Adrenal gland (tissue), 12 donors: ENCODE results near the gene PLXNC1. TPM values are rescaled to one million over a fixed set of nuclear protein-coding genes. Genes with fewer than 3 reads are reported as not detected.

Source experiments
- DNase-seq, 7 donors: peaks; one replicate each; pipeline ENCODE4 v3.0.0-alpha.2; 2019 to 2020
- H3K27ac ChIP-seq, 5 donors: fragments of 200-600 bp; sonication (generic) in 4 of 5; 1 replicate in 3 of 5; 2 replicates in 2 of 5; pipeline versions ENCODE4 v1.5.1 to v1.8.0; 2016 to 2020; ENCODE audit warnings: mild to moderate bottlenecking in 1 of 5
- H3K27me3 ChIP-seq: fragments of 200-600 bp; 2 replicates; pipeline ENCODE4 v1.8.0; 2021
- H3K36me3 ChIP-seq, 2 donors: fragments of 200-600 bp; replicated peaks in 1 of 2; 1 replicate in 1 of 2; 2 replicates in 1 of 2; pipeline versions ENCODE4 v1.5.1 to v1.8.0; 2018 to 2022
- H3K4me1 ChIP-seq, 2 donors: fragments of 200-600 bp; replicated peaks in 1 of 2; 1 replicate in 1 of 2; 2 replicates in 1 of 2; pipeline versions ENCODE4 v1.5.1 to v1.8.0; 2018 to 2021
- H3K4me3 ChIP-seq, 4 donors: fragments of 200-600 bp; sonication (generic) in 3 of 4; one replicate each; pipeline ENCODE4 v1.5.1; 2016 to 2018
- H3K9me3 ChIP-seq, 3 donors: fragments of 200-600 bp; sonication (generic) in 1 of 3; replicated peaks in 1 of 3; 1 replicate in 2 of 3; 2 replicates in 1 of 3; pipeline versions ENCODE4 v1.5.1 to v1.8.0; 2016 to 2021
- CTCF ChIP-seq, 6 experiments: fragments of 450-650 bp in 4 of 6; fragments of 200-600 bp in 2 of 6; sonication (generic) in 1 of 6; IDR thresholded peaks; 1 replicate in 5 of 6; 2 replicates in 1 of 6; pipeline versions ENCODE4 v1.5.1 to v1.8.0; 2016 to 2021; ENCODE audit warnings: antibody characterized with exemption in 6 of 6, mild to moderate bottlenecking in 2 of 6, moderate library complexity in 1 of 6
- POLR2A ChIP-seq, 2 donors: fragments of 450-650 bp; IDR thresholded peaks; one replicate each; pipeline ENCODE4 v1.6.1; 2017; ENCODE audit warnings: antibody characterized with exemption in 2 of 2, mild to moderate bottlenecking in 2 of 2, moderate library complexity in 1 of 2
- WGBS, 4 donors: extraction: QIAGEN DNeasy Blood & Tissue Kit in 2 of 4; methylation state at CpG; one replicate each; pipeline versions ENCODE4 v1.1.5 to v1.1.7; 2013 to 2017; 5-methylcytosine and 5-hydroxymethylcytosine counted together
- intact Hi-C, 2 donors: fragments of 100-400 bp; cut with DNase I; formaldehyde crosslinking; loops; one replicate each; pipeline versions ENCODE4 v1.14.1 to v1.15.0; 2022 to 2023
- polyA plus RNA-seq, 3 donors: library from polyadenylated mRNA; stranded (reverse); fragments of 200-250 nt in 2 of 3; fragments of 350-450 nt in 1 of 3; fragmentation: Illumina TruSeq in 1 of 3; extraction: RNeasy Lipid Tissue Mini Kit (QIAGEN cat#74804) in 1 of 3; gene quantifications; one replicate each; pipeline ENCODE4 v1.2.3, GENCODE V29; 2013 to 2014
- total RNA-seq, 9 donors: library from RNA; depleted of rRNA in 4 of 9; stranded (reverse); fragments of >200 nt in 4 of 9; fragments of 120-200 nt in 1 of 9; fragmentation: NEBNext Ultra II Directional in 1 of 9; extraction: Animal tissue kit (Norgen Biotek cat#: 25700) in 1 of 9; gene quantifications; one replicate each; pipeline versions ENCODE4 v1.1.0 to v1.2.4, GENCODE V29; 2013 to 2023
- donor health status: healthy with polysubstance abuse.
- donor health status: Bipolar disorder and iron deficiency.
- donor health status: DM: yes; HTN: yes; CAD: no.
- donor health status: DM: no; HTN: no; CAD: no.
- donor health status: DM: no; HTN: no; CAD: no.
- donor health status: DM: yes; HTN: yes; CAD: no.

Gene PLXNC1
- total and polyA plus RNA-seq, 12 donors, result 2.5 to 23.4 (median 12.3) TPM

GRCh38 chr12:94178054-94178453 is 29.7 kb downstream of the PLXNC1 start:
- Histone ChIP-seq H3K27me3 (no peaks in the 10 kb centered on the region), H3K9me3 (no peaks in the 10 kb centered on the region), H3K36me3 (no peaks in the 10 kb centered on the region), H3K4me3 (no peak overlapping the region), H3K27ac (no peak overlapping the region), H3K4me1 (no peaks in the 10 kb centered on the region)
- no peak for TF ChIP-seq CTCF (IDR thresholded peaks at IDR 0.05)
- TF ChIP-seq POLR2A (IDR thresholded peaks at IDR 0.05), result no peak
- intact Hi-C loops, result no loop called here
- no peak for DNase-seq

GRCh38 chr12:94178882-94179281 is 30.5 kb downstream of the PLXNC1 start:
- Histone ChIP-seq H3K9me3 (no peaks in the 10 kb centered on the region), H3K27me3 (no peaks in the 10 kb centered on the region), H3K27ac (no peak overlapping the region), H3K36me3 (no peaks in the 10 kb centered on the region), H3K4me1 (no peaks in the 10 kb centered on the region), H3K4me3 (no peak overlapping the region)
- intact Hi-C loops, result no loop called here
- WGBS, 4 donors, result 79 to 95% (median 81%) methylated on average over 3 of the region's 3 CpGs
- no peak for DNase-seq
- no peak for TF ChIP-seq POLR2A (IDR thresholded peaks at IDR 0.05)
- TF ChIP-seq CTCF (IDR thresholded peaks at IDR 0.05), result no peak

GRCh38 chr12:94179723-94180122 is 31.3 kb downstream of the PLXNC1 start:
- TF ChIP-seq POLR2A (IDR thresholded peaks at IDR 0.05), result no peak
- no peak for TF ChIP-seq CTCF (IDR thresholded peaks at IDR 0.05)
- DNase-seq, result no peak
- H3K9me3 ChIP-seq, result no peaks in the 10 kb centered on the region
- H3K4me1 ChIP-seq, result no peaks in the 10 kb centered on the region
- H3K27me3 ChIP-seq, result no peaks in the 10 kb centered on the region
- intact Hi-C loops, result no loop called here
- H3K27ac ChIP-seq, result no peak overlapping the region
- H3K4me3 ChIP-seq, result no peak overlapping the region
- no peaks in the 10 kb centered on the region for H3K36me3 ChIP-seq
- 64 to 65% (median 65%) methylated on average over 3 of the region's 3 CpGs for WGBS, 4 donors

GRCh38 chr12:94180558-94181296 is 32.4 kb downstream of the PLXNC1 start:
- no peaks in the 10 kb centered on the region for H3K9me3 ChIP-seq
- intact Hi-C loops, result no loop called here
- H3K27me3 ChIP-seq, result no peaks in the 10 kb centered on the region
- TF ChIP-seq POLR2A (IDR thresholded peaks at IDR 0.05) (no peak), CTCF (IDR thresholded peaks at IDR 0.05) (no peak)
- 82 to 91% (median 88%) methylated on average over 6 of the region's 6 CpGs for WGBS, 4 donors
- DNase-seq, result peak in 1 of 7 donors; percentile 24
- no peak overlapping the region for H3K4me3 ChIP-seq
- H3K36me3 ChIP-seq, result no peaks in the 10 kb centered on the region
- no peak overlapping the region for H3K27ac ChIP-seq
- no peaks in the 10 kb centered on the region for H3K4me1 ChIP-seq
